HCT116 (cell line): ENCODE measurements around the gene APBB2. TPM values are rescaled to one million over a fixed set of nuclear protein-coding genes. Genes with fewer than 3 reads are reported as not detected.

ENCODE experiments used
- ATAC-seq: fragments of 200-7000 bp; cut with Tn5 transposase; 2 replicates; pipeline ENCODE4 v1.9.1; 2020; ENCODE audit warnings: mild to moderate bottlenecking, moderate library complexity
- BruUV-seq: library from RNA; stranded (reverse); fragments of 400-500 nt; replicated peaks from 2 replicates; lab custom pipeline; 2021; lab: Mats Ljungman, UMichigan
- CTCF ChIA-PET: fragments of 300-600 bp; sonication (Branson Sonifier 250); formaldehyde crosslinking; loops from one replicate; lab custom pipeline; 2021; ENCODE audit warnings: antibody characterized with exemption; lab: Charles Lee
- POLR2A ChIA-PET: fragments of 300-600, 350-600 bp; sonication (Branson Sonifier 250); formaldehyde crosslinking; loops from one replicate; lab custom pipeline; 2021; ENCODE audit warnings: antibody characterized with exemption; lab: Charles Lee
- RAD21 ChIA-PET, 2 experiments: fragments of 300-600 bp; sonication (Branson Sonifier 250); formaldehyde crosslinking; loops; one replicate each; lab custom pipeline; 2023; ENCODE audit warnings: low total read pairs in 2 of 2; ENCODE audit not compliant: uncharacterized antibody in 2 of 2, unreplicated experiment in 2 of 2, low non-redundant PET in 1 of 2; lab: Charles Lee
- DNase-seq: peaks from one replicate; pipeline ENCODE4 v3.0.0-alpha.2; 2010; ENCODE audit warnings: low read depth, low spot score
- H2AFZ ChIP-seq: fragments of 200-600 bp; shearing (Covaris generic), sonication (generic); 2 replicates; pipeline ENCODE4 v1.6.1; 2017; ENCODE audit warnings: low read depth, mixed run types, mixed read lengths, antibody characterized with exemption, low read length; ENCODE audit not compliant: poor library complexity, severe bottlenecking
- H3K27ac ChIP-seq: 2 replicates; pipeline ENCODE4 v1.5.1; 2012; ENCODE audit warnings: low read depth, low read length
- H3K27me3 ChIP-seq: fragments of 200-600 bp; sonication (generic); 2 replicates; pipeline ENCODE4 v1.6.1; 2016; ENCODE audit warnings: mixed run types, low read length, mixed read lengths; ENCODE audit not compliant: insufficient read depth
- H3K36me3 ChIP-seq, 2 experiments: fragments of 200-500 bp in 1 of 2; fragments of 200-600 bp in 1 of 2; sonication (Bioruptor generic) in 1 of 2; sonication (generic) in 1 of 2; 2 replicates each; pipeline versions ENCODE4 v1.5.1 to v1.6.1; 2014 to 2016; ENCODE audit warnings: low read length in 2 of 2, inconsistent platforms in 1 of 2, mixed read lengths in 1 of 2, mixed run types in 1 of 2; ENCODE audit not compliant: insufficient read depth in 2 of 2, control insufficient read depth in 1 of 2
- H3K4me1 ChIP-seq, 2 experiments: fragments of 200-600 bp in 1 of 2; sonication (generic) in 1 of 2; 2 replicates each; pipeline versions ENCODE4 v1.5.1 to v1.6.1; 2012 to 2017; ENCODE audit warnings: low read length in 2 of 2, inconsistent platforms in 1 of 2, mild to moderate bottlenecking in 1 of 2, mixed read lengths in 1 of 2, mixed run types in 1 of 2, moderate library complexity in 1 of 2; ENCODE audit not compliant: insufficient read depth in 2 of 2, control insufficient read depth in 1 of 2
- H3K4me2 ChIP-seq: fragments of 200-600 bp; sonication (generic); 2 replicates; pipeline ENCODE4 v1.6.1; 2017; ENCODE audit warnings: mixed run types, low read length, mixed read lengths
- H3K4me3 ChIP-seq, 2 experiments: fragments of 200-600 bp in 1 of 2; sonication (generic) in 1 of 2; replicated peaks in 1 of 2; 2 replicates each; pipeline ENCODE4 v1.5.1; 2011 to 2016; ENCODE audit warnings: low read length in 2 of 2, control low read depth in 1 of 2, low read depth in 1 of 2, mild to moderate bottlenecking in 1 of 2, mixed read lengths in 1 of 2, mixed run types in 1 of 2
- H3K79me2 ChIP-seq: fragments of 200-600 bp; sonication (generic); 2 replicates; pipeline ENCODE4 v1.6.1; 2017; ENCODE audit warnings: mild to moderate bottlenecking, mixed run types, low read length, moderate library complexity, mixed read lengths; ENCODE audit not compliant: insufficient read depth
- H3K9ac ChIP-seq: fragments of 200-600 bp; sonication (generic); 2 replicates; pipeline ENCODE4 v1.6.1; 2016; ENCODE audit warnings: low read length, mixed read lengths
- H3K9me2 ChIP-seq: fragments of 200-600 bp; sonication (generic), shearing (Covaris generic); 2 replicates; pipeline ENCODE4 v1.6.1; 2017; ENCODE audit warnings: mixed run types, mild to moderate bottlenecking, moderate library complexity; ENCODE audit not compliant: insufficient read depth
- H3K9me3 ChIP-seq, 2 experiments: fragments of 200-500 bp in 1 of 2; fragments of 200-600 bp in 1 of 2; sonication (Bioruptor generic) in 1 of 2; sonication (generic) in 1 of 2; 2 replicates each; pipeline ENCODE4 v1.6.1; 2014 to 2017; ENCODE audit warnings: low read length in 2 of 2, mixed read lengths in 2 of 2, inconsistent platforms in 1 of 2, low read depth in 1 of 2, mild to moderate bottlenecking in 1 of 2, mixed run types in 1 of 2, moderate library complexity in 1 of 2; ENCODE audit not compliant: control insufficient read depth in 1 of 2, insufficient read depth in 1 of 2
- H4K20me1 ChIP-seq: fragments of 200-600 bp; sonication (generic), shearing (Covaris generic); 2 replicates; pipeline ENCODE4 v1.6.1; 2017; ENCODE audit warnings: mixed run types, mild to moderate bottlenecking, moderate library complexity; ENCODE audit not compliant: insufficient read depth
- ELF1 ChIP-seq: IDR thresholded peaks from 2 replicates; pipeline ENCODE4 v1.6.1; 2012; ENCODE audit warnings: low read depth, borderline replicate concordance
- EZH2phosphoT487 ChIP-seq: fragments of 200-600 bp; IDR thresholded peaks from 2 replicates; pipeline ENCODE4 v1.6.1; 2018; ENCODE audit warnings: antibody characterized with exemption, borderline replicate concordance
- FOSL1 ChIP-seq: IDR thresholded peaks from 2 replicates; pipeline ENCODE4 v1.6.1; 2012; ENCODE audit warnings: low read depth
- POLR2A ChIP-seq: IDR thresholded peaks from 2 replicates; pipeline ENCODE4 v1.7.0; 2011; ENCODE audit warnings: borderline replicate concordance; ENCODE audit not compliant: insufficient read depth, insufficient read length; ENCODE audit errors: extremely low read depth
- YY1 ChIP-seq: IDR thresholded peaks from 2 replicates; pipeline ENCODE4 v1.6.1; 2011; ENCODE audit warnings: low read length, low read depth, moderate library complexity, mild to moderate bottlenecking; ENCODE audit not compliant: insufficient replicate concordance; ENCODE audit errors: extremely low read depth
- ZFX ChIP-seq: fragments of 450-650 bp; IDR thresholded peaks from 2 replicates; pipeline ENCODE4 v1.6.1; 2017
- ZNF274 ChIP-seq: fragments of 200-500 bp; sonication (Bioruptor generic); IDR thresholded peaks from 2 replicates; pipeline ENCODE4 v1.6.1; 2014; ENCODE audit warnings: mild to moderate bottlenecking, low read depth, low read length, inconsistent platforms
- intact Hi-C: fragments of 100-400 bp; cut with micrococcal nuclease; formaldehyde crosslinking; loops from 2 replicates; pipeline ENCODE4 v1.10.0; 2022
- total RNA-seq: library from RNA; stranded (reverse); gene quantifications from one replicate; pipeline ENCODE4 v1.2.1, GENCODE V29; 2021; ENCODE audit not compliant: unreplicated experiment
- TF ChIP-seq, protein P1 (sequence below), 3 experiments: fragments of 200-600 bp in 1 of 3; sonication (generic) in 1 of 3; IDR thresholded peaks in 2 of 3; conservative IDR thresholded peaks in 1 of 3; 2 replicates each; pipeline ENCODE4 v1.5.1; 2012 to 2017; ENCODE audit warnings: low read depth in 2 of 3, low read length in 2 of 3, antibody characterized with exemption in 1 of 3, borderline replicate concordance in 1 of 3, control low read depth in 1 of 3, mild to moderate bottlenecking in 1 of 3, mixed read lengths in 1 of 3, mixed run types in 1 of 3, moderate library complexity in 1 of 3; ENCODE audit not compliant: insufficient read depth in 1 of 3
- TF ChIP-seq, protein P2 (sequence below): IDR thresholded peaks from 2 replicates; pipeline ENCODE4 v1.6.1; 2011; ENCODE audit warnings: mild to moderate bottlenecking, low read length, moderate library complexity; ENCODE audit not compliant: insufficient replicate concordance; ENCODE audit errors: extremely low read depth
- TF ChIP-seq, protein P3 (sequence below): IDR thresholded peaks from 2 replicates; pipeline ENCODE4 v1.6.1; 2012

APBB2 gene
- total RNA-seq, 1 experiment from 2014 or later = 72.5 TPM

DNA sequence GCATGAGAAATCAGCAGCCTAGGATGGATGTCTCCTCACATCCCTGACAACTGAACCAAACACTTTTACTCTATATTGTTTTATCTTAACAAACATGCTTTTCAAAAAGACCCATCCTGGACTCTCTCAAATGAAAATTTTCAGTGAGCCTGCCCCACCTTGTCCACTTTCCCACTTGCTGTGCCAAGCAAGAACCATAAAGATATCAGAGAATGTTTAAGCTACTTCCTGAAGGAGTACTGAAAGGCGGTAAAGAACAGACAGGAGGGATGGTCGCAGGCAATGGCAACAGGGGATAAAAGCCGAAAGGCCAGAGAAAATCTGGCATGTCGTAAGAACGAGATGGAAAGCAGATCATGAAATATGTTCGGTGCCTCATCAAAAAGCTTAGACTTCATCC, 10.5 kb downstream of the APBB2 start:
- Histone ChIP-seq H3K4me1 (peaks cover 40 to 65% of the 10 kb centered on the region in 2 experiments), H3K27me3 (no peaks in the 10 kb centered on the region), H3K4me3 (no peak overlapping the region), H3K9me2 (no peaks in the 10 kb centered on the region), H4K20me1 (peaks cover 14% of the 10 kb centered on the region; the same call in 1 of the 2 replicates), H2AFZ (no peak overlapping the region), H3K36me3 (no peaks in the 10 kb centered on the region), H3K79me2 (peaks cover 100% of the 10 kb centered on the region), H3K27ac (peak overlapping the region; percentile 56; the same call in 1 of the 2 replicates), H3K4me2 (peak overlapping the region; percentile 68), H3K9ac (peak overlapping the region; percentile 36; the same call in 1 of the 2 replicates), H3K9me3 (no peaks in the 10 kb centered on the region)
- RAD21 ChIA-PET = interaction anchor here in 1 of 2 experiments (1.8 kb wide), 1 partner anchor 10 kb away, joined by 4 read pairs; the partner anchor contains the start of gene APBB2
- CTCF ChIA-PET = interaction anchor here (1.1 kb wide), 1 partner anchor 223 kb away, joined by 3 read pairs; no protein-coding TSS in a partner anchor
- DNase-seq = no peak
- intact Hi-C loops = no loop called here
- TF ChIP-seq, protein P1, sequence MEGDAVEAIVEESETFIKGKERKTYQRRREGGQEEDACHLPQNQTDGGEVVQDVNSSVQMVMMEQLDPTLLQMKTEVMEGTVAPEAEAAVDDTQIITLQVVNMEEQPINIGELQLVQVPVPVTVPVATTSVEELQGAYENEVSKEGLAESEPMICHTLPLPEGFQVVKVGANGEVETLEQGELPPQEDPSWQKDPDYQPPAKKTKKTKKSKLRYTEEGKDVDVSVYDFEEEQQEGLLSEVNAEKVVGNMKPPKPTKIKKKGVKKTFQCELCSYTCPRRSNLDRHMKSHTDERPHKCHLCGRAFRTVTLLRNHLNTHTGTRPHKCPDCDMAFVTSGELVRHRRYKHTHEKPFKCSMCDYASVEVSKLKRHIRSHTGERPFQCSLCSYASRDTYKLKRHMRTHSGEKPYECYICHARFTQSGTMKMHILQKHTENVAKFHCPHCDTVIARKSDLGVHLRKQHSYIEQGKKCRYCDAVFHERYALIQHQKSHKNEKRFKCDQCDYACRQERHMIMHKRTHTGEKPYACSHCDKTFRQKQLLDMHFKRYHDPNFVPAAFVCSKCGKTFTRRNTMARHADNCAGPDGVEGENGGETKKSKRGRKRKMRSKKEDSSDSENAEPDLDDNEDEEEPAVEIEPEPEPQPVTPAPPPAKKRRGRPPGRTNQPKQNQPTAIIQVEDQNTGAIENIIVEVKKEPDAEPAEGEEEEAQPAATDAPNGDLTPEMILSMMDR (IDR thresholded peaks at IDR 0.05 in 2 of 3, conservative IDR thresholded peaks at IDR 0.05 in 1 of 3; ENCODE audit: borderline replicate concordance in 1 of 3, insufficient read depth in 1 of 3, low read depth in 2 of 3, low read length in 2 of 3) = no peak
- TF ChIP-seq FOSL1 (no peak), ZNF274 (no peak), POLR2A (no peak), ZFX (no peak), YY1 (no peak), ELF1 (no peak), EZH2phosphoT487 (no peak)
- TF ChIP-seq, protein P2, sequence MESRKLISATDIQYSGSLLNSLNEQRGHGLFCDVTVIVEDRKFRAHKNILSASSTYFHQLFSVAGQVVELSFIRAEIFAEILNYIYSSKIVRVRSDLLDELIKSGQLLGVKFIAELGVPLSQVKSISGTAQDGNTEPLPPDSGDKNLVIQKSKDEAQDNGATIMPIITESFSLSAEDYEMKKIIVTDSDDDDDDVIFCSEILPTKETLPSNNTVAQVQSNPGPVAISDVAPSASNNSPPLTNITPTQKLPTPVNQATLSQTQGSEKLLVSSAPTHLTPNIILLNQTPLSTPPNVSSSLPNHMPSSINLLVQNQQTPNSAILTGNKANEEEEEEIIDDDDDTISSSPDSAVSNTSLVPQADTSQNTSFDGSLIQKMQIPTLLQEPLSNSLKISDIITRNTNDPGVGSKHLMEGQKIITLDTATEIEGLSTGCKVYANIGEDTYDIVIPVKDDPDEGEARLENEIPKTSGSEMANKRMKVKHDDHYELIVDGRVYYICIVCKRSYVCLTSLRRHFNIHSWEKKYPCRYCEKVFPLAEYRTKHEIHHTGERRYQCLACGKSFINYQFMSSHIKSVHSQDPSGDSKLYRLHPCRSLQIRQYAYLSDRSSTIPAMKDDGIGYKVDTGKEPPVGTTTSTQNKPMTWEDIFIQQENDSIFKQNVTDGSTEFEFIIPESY = no peak
- TF ChIP-seq, protein P3, sequence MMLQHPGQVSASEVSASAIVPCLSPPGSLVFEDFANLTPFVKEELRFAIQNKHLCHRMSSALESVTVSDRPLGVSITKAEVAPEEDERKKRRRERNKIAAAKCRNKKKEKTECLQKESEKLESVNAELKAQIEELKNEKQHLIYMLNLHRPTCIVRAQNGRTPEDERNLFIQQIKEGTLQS = no peak
- ATAC-seq = no peak
- POLR2A ChIA-PET = interaction anchor here (1.9 to 2.4 kb wide), 2 partner anchors 11 to 13 kb away, joined by 6 to 10 read pairs; partner anchors contain the start of gene APBB2
- no TSS peak for BruUV-seq
